Measurements from ENCODE around the gene SLC5A10. TPM values are rescaled to one million over a fixed set of nuclear protein-coding genes. Genes with fewer than 3 reads are reported as not detected.
A peak's percentile ranks its signal among the peaks of the same experiment; 100 is the strongest.
"Not testable (repeated sequence)": the region's sequence is repeated elsewhere in the genome, so short reads cannot be mapped to it uniquely, and the experiment has no call there.

Gene SLC5A10
- total RNA-seq, 2 experiments from 2014 or later = not detected

- DNase-seq (no peak), ATAC-seq (no peak)
- peaks cover 1% of the 10 kb centered on the region for H3K36me3 Mint-ChIP-seq (ENCODE audit: low read depth)
- intact Hi-C loops (cut with micrococcal nuclease) = no loop called here
- ChIA-PET POLR2A (no interaction called here), CTCF (interaction anchor here (1.3 kb wide), 1 partner anchor 10 kb away, joined by 11 read pairs; no protein-coding TSS in a partner anchor)
- no peak for TF ChIP-seq CTCF (IDR thresholded peaks at IDR 0.05)
- H3K4me1 Mint-ChIP-seq (ENCODE audit: low read depth) = peaks cover 17% of the 10 kb centered on the region
- H3K27ac Mint-ChIP-seq = no peak overlapping the region
- no peak overlapping the region for H3K4me3 Mint-ChIP-seq
- no peaks in the 10 kb centered on the region for H3K9me3 Mint-ChIP-seq
- H3K27me3 Mint-ChIP-seq = no peaks in the 10 kb centered on the region
Measured at GRCh38 chr17:18950944-18951905, 740 bp upstream of the SLC5A10 start.

GRCh38 chr17:18953231-18953728, 1.3 kb downstream of the SLC5A10 start:
- ATAC-seq (no peak), DNase-seq (no peak)
- no peak overlapping the region for H3K27ac Mint-ChIP-seq
- ChIA-PET CTCF (no interaction called here), POLR2A (no interaction called here)
- peaks cover 1% of the 10 kb centered on the region for H3K36me3 Mint-ChIP-seq (ENCODE audit: low read depth)
- H3K4me1 Mint-ChIP-seq (ENCODE audit: low read depth) = peaks cover 17% of the 10 kb centered on the region
- H3K27me3 Mint-ChIP-seq = no peaks in the 10 kb centered on the region
- H3K4me3 Mint-ChIP-seq = no peak overlapping the region
- intact Hi-C loops (cut with micrococcal nuclease) = no loop called here
- TF ChIP-seq CTCF (IDR thresholded peaks at IDR 0.05) = no peak
- no peaks in the 10 kb centered on the region for H3K9me3 Mint-ChIP-seq

GRCh38 chr17:18954321-18954720, 2.4 kb downstream of the SLC5A10 start:
- intact Hi-C loops (cut with micrococcal nuclease) = no loop called here
- Mint-ChIP-seq H3K27me3 (no peaks in the 10 kb centered on the region), H3K36me3 (ENCODE audit: low read depth) (peaks cover 1% of the 10 kb centered on the region), H3K27ac (no peak overlapping the region), H3K9me3 (no peaks in the 10 kb centered on the region), H3K4me3 (no peak overlapping the region), H3K4me1 (ENCODE audit: low read depth) (peaks cover 17% of the 10 kb centered on the region)
- DNase-seq = no peak
- POLR2A ChIA-PET = no interaction called here
- no peak for ATAC-seq
- CTCF ChIA-PET = no interaction called here
- TF ChIP-seq CTCF (IDR thresholded peaks at IDR 0.05) = no peak

GRCh38 chr17:18955009-18955408, 3.0 kb downstream of the SLC5A10 start:
- intact Hi-C loops (cut with micrococcal nuclease) = no loop called here
- H3K36me3 Mint-ChIP-seq (ENCODE audit: low read depth) = peaks cover 1% of the 10 kb centered on the region
- no peaks in the 10 kb centered on the region for H3K9me3 Mint-ChIP-seq
- ChIA-PET CTCF (interaction anchor here (0.9 kb wide), 1 partner anchor 43 kb away, joined by 3 read pairs; no protein-coding TSS in a partner anchor), POLR2A (no interaction called here)
- no peak overlapping the region for H3K27ac Mint-ChIP-seq
- ATAC-seq (no peak), DNase-seq (no peak)
- no peak for TF ChIP-seq CTCF (IDR thresholded peaks at IDR 0.05)
- H3K27me3 Mint-ChIP-seq = no peaks in the 10 kb centered on the region
- H3K4me3 Mint-ChIP-seq = no peak overlapping the region
- H3K4me1 Mint-ChIP-seq (ENCODE audit: low read depth) = peaks cover 18% of the 10 kb centered on the region

GRCh38 chr17:18956021-18956420, 4.1 kb downstream of the SLC5A10 start:
- H3K27me3 Mint-ChIP-seq; intact Hi-C loops (cut with micrococcal nuclease); DNase-seq; ATAC-seq; H3K9me3 Mint-ChIP-seq; POLR2A ChIA-PET; H3K4me3 Mint-ChIP-seq; H3K36me3 Mint-ChIP-seq (ENCODE audit: low read depth): not testable (repeated sequence)
- CTCF ChIA-PET = interaction anchor here (0.9 kb wide), 1 partner anchor 42 kb away, joined by 3 read pairs; no protein-coding TSS in a partner anchor
- Mint-ChIP-seq H3K4me1 (ENCODE audit: low read depth) (peaks cover 24% of the 10 kb centered on the region), H3K27ac (peak overlapping the region; percentile 81)

Data from activated CD8-positive, alpha-beta T cell treated with anti-CD3 and anti-CD28 coated beads for 36 hours (primary cell).